Ureter (tissue), 1 donor: ENCODE results near the gene ARHGAP19. TPM values are rescaled to one million over a fixed set of nuclear protein-coding genes. Genes with fewer than 3 reads are reported as not detected.
A peak's percentile ranks its signal among the peaks of the same experiment; 100 is the strongest.
"Not testable (repeated sequence)": the region's sequence is repeated elsewhere in the genome, so short reads cannot be mapped to it uniquely, and the experiment has no call there.

ENCODE experiments used
- DNase-seq: peaks from one replicate; pipeline ENCODE4 v3.0.0-alpha.2; 2020; ENCODE audit warnings: low spot score
- total RNA-seq: library from RNA; stranded (reverse); gene quantifications from one replicate; pipeline ENCODE4 v1.2.4, GENCODE V29; 2023
- donor health status: DM: yes; HTN: yes; CAD: no.

ARHGAP19 gene
- total RNA-seq, 1 donor from 2014 or later = 8.3 TPM

- DNase-seq = peak; percentile 44
These were observed 28.8 kb upstream of the ARHGAP19 start for GRCh38 chr10:97321032-97321803.

DNA sequence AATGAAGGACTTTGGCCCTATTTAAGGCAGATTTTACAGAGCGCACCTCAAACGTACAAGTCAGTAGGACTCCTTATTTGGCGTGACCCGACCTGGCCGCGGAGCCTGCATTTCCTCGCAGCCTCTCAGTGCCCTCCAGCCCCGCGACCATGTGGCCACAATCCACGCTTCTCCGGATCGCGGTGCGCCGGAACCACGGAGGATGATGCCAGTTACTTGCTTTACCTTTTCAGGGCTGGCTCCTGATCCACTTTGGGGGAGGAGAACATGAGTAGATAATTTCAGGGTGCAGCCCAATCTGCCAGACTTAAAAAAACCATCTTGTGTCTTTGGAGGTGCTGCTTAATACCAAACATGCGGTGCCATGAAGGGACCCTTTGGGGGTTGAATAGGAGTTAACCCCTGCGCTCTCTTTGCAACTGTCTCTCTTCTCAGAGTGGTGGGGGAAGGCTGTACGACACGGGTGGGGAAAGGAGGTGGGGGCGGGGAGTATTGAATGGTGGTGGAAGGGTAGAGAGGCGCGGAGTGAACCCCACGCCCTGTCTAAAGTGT is 28.1 kb upstream of the ARHGAP19 start:
- peak; percentile 48 for DNase-seq

DNA sequence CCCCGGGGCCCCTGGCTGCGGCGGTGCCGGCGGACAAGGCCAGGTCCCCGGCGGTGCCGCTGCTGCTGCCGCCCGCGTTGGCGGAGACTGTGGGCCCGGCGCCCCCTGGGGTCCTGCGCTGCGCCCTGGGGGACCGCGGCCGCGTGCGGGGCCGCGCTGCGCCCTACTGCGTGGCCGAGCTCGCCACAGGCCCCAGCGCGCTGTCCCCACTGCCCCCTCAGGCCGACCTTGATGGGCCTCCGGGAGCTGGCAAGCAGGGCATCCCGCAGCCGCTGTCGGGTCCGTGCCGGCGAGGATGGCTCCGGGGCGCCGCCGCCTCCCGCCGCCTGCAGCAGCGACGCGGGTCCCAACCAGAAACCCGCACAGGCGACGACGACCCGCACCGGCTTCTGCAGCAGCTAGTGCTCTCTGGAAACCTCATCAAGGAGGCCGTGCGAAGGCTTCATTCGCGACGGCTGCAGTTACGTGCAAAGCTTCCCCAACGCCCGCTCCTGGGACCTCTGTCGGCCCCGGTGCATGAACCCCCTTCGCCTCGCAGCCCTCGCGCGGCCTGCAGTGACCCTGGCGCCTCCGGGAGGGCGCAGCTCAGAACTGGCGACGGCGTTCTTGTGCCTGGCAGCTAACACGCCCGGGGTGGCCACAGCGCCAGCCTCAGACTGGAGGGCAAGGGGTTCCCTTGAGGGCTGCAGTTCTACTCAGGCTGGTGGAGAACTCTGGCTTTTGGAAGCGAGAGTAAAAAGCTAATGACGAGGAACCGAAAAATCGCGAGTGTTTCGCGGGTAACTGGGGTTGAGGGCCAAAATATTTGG is 27.4 kb upstream of the ARHGAP19 start:
- peak; percentile 54 for DNase-seq

DNA sequence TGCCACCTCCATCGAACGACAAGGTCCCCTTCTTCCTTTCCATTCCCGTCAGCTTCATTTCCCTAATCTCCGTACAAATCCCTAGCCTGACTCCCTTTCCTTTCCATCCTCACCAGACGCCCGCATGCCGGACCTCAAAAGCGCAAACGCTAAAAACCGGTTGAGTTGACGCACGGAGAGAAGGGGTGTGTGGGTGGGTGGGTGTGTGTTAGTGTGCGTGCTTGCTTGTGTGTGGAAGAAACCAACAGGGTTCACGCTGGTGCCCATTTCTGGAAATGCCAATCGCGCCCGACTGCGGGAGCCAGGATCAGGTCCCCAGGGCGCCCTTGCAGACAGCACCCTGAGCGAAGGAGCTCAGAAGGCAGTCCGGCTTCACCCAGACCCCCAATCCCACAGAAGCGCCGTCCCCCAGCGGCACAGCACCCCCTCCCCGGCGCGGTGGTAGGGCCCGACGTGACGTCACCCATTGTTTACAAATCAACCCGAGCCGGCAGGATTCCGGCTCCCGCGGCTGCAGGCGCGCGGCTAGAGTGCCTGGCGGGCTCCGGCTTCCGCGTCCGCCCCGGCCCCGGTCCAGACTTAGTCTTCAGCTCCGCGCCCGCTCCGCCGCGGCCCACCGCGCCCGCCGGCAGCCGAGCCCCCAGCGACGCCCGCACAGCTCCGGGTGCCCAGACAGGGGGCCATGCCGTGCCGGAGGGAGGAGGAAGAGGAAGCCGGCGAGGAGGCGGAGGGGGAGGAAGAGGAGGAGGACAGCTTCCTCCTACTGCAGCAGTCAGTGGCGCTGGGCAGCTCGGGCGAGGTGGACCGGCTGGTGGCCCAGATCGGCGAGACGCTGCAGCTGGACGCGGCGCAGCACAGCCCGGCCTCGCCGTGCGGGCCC is 26.6 kb upstream of the ARHGAP19 start, which contains the start of gene FRAT1:
Gene FRAT1, plus strand, starts transcription at position 500 of the 880 bp plus-strand sequence. Its CDS starts 183 bp downstream, at position 683.
- peak; percentile 92 for DNase-seq

DNA sequence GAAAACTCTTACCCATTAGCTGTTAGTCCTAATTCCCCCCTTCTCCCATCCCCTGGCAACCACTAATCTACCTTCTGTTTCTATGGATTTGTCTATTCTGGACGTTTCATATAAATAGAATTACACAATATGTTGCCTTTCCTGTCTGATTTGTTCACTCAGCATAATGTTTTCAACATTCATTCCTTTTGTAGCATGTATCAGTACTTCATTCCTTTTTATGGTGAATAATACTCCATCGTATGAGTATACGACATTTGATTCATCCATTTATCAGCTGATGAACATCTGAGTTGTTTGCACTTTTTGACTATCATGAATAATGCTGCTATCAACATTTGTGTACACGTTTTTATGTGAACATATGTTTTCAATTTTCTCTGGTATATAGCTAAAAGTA is 22.2 kb upstream of the ARHGAP19 start:
- no peak for DNase-seq

GRCh38 chr10:97312897-97313296 is 20.5 kb upstream of the ARHGAP19 start:
- DNase-seq = no peak

DNA sequence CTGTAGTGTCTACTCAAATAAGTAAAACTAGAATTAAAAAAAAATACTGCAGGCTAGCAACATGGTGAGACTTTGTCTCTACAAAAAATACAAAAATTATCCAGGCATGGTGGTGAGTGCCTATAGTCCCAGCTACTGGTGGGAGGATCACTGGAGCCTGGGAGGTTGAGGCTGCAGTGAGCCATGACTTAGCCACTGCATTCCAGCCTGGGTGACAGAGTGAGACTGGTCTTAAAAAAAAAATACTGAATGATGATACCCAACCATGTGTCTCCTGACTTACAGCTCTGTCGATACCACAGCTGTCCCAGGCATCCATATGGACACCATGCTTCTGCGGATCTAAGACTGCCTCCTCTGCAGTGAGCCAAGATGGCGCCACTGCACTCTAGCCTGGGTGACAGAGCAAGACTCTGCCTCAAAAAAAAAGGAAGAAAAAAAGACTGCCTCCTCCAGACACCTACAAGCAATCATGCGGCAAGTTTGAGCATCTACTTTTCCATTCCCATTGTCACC is 18.7 kb upstream of the ARHGAP19 start:
- DNase-seq = no peak

DNA sequence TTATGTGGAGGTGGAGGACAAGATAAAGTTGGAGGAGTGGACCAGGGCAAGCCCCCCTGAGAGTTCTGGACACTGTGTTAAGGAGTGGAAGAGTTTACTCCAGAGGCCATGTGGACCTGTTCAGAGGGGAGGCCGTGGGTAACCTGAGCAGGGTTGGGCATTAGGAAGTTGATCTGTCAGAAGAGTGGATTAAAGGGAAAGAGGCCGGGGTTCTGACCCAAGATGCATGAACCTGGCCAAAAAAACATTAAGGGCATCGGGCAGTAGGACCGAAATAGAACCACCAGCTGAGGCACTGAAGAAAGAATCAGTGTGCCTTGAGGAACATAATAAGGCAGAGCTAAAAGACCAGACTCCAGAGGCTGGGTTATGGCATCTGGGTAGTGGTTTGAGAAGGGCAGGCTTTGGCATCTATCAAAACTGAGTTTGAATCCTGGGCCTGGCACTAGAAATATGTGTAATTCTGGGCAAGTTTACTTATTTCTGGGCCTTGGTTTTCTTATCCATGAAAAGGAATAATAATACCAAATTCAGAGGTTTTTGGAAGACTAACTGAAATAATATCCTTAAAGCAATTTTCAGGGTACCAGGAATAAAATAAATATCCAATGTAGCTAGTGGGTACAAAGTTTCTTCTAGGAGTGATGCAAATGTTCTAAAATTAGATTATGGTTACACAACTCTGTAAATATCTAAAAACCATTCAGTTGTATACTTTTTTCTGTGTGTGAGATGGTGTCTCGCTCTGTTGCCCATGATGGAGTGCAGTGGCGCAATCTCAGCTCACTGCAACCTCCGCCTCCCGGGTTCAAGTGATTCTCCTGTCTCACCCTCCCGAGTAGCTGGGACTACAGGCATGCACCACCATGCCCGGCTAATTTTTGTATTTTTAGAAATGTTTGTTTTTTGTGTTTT is 15.7 kb upstream of the ARHGAP19 start:
- no peak for DNase-seq

- DNase-seq = no peak
These were observed 15.0 kb upstream of the ARHGAP19 start for GRCh38 chr10:97307441-97307840.

- DNase-seq = no peak
These were observed 9.8 kb upstream of the ARHGAP19 start for GRCh38 chr10:97302088-97302791.

GRCh38 chr10:97300980-97301379 is 8.5 kb upstream of the ARHGAP19 start:
- no peak for DNase-seq

DNA sequence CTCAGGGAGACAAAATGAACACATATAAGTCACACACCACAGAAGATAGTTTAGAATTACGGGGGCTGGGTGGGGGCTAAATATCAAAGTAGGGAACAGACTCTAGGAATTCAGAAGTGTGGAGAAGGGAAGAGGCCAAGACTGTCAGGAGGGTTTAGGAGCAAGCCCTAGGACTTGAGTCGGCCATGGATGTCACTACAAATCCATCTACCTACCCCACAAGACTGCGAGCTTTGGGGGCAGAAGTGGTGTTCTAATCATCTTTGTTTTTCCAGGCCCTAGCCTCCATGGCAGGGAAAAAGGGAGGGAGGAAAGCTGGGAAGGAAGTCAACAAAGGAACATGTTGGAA is 5.8 kb upstream of the ARHGAP19 start:
- DNase-seq = no peak

GRCh38 chr10:97297556-97298222 is 5.3 kb upstream of the ARHGAP19 start:
- DNase-seq = no peak

- DNase-seq = no peak
These were observed 393 bp upstream of the ARHGAP19 start for GRCh38 chr10:97292862-97293198.

DNA sequence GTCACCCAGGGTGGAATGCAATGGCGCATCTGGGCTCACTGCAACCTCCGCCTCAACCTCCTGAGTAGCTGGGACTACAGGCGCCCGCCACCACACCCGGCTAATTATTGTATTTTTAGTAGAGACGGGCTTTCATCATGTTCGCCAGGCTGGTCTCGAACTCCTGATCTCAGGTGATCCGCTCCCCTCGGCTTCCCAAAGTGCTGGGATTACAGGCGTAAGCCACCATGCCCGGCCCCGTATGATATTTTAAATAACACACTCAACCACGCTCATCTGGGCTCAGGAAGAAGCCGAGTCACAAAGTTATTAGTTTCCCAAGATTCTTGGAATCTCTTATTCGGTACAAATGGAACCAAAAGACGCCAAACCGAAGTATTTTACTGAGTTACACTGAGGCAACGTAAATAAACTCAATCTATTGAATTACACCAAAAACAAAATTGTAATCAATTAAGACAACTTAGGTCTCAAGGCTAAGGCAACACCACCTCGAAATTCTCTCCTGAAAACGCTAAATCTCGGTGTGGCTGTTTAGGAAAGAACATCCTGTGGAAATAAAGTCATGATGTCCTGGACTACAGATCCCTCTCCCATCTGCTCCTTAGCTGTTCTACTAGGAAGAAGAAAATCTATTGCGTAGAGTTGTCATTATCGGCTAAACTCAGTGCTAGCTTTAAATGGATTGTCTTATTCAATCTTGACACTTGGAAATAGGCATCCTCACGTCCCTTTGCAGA is 910 bp downstream of the ARHGAP19 start:
- DNase-seq = no peak

- DNase-seq = not testable (repeated sequence)
These were observed 1.7 kb downstream of the ARHGAP19 start for GRCh38 chr10:97290576-97291356.

GRCh38 chr10:97290076-97290475 is 2.4 kb downstream of the ARHGAP19 start:
- DNase-seq = not testable (repeated sequence)

DNA sequence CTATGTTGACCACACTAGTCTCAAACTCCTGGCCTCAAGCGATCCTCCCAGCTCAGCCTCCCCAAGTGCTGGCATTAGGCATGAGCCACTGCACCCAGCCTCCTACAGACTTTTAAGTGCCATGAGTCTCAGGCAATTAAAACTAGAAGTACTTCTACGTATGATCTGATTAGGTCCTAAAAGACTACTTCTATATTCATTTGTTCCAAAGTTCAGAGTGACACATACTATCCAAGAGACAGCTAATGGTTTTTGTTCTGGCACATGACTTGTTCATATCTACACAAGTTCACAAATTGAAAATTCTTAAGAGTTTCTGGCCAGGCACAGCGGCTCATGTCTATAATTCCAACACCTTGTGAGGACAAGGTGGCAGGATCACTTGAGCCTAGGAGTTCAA is 11.7 kb downstream of the ARHGAP19 start:
- DNase-seq = no peak
